A673 (cell line): ENCODE results near the gene CHMP1A.

Experiments
- EZH2 ChIP-seq: fragments of 200-600 bp; sonication (generic); IDR thresholded peaks from 2 replicates; pipeline ENCODE4 v1.6.1; 2017; ENCODE audit warnings: borderline replicate concordance, low read depth, mild to moderate bottlenecking, mixed read lengths, antibody characterized with exemption, low read length; ENCODE audit not compliant: poor library complexity, severe bottlenecking
- TF ChIP-seq, protein P1 (sequence below): fragments of 300-800, 200-600 bp; sonication (generic); conservative IDR thresholded peaks from 2 replicates; pipeline ENCODE4 v1.5.1; 2017; ENCODE audit warnings: low read depth, mild to moderate bottlenecking, antibody characterized with exemption, low read length, moderate library complexity, mixed read lengths

DNA sequence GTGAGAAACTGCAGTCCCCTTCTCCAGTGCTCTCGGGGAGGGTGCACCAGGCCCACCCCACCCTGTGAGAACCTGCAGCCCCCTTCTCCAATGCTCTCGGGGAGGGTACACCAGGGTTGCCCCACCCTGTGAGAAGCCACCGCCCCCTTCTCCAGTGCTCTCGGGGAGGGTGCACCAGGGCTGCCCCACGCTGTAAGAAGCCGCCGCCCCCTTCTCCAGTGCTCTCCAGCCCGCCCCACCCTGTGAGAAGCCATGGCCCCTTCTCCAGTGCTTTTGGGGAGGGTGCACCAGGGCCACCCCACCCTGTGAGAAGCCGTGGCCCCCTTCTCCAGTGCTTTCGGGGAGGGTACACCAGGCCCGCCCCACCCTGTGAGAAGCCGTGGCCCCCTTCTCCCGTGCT, 12.2 kb upstream of the CHMP1A start:
- TF ChIP-seq, protein P1, sequence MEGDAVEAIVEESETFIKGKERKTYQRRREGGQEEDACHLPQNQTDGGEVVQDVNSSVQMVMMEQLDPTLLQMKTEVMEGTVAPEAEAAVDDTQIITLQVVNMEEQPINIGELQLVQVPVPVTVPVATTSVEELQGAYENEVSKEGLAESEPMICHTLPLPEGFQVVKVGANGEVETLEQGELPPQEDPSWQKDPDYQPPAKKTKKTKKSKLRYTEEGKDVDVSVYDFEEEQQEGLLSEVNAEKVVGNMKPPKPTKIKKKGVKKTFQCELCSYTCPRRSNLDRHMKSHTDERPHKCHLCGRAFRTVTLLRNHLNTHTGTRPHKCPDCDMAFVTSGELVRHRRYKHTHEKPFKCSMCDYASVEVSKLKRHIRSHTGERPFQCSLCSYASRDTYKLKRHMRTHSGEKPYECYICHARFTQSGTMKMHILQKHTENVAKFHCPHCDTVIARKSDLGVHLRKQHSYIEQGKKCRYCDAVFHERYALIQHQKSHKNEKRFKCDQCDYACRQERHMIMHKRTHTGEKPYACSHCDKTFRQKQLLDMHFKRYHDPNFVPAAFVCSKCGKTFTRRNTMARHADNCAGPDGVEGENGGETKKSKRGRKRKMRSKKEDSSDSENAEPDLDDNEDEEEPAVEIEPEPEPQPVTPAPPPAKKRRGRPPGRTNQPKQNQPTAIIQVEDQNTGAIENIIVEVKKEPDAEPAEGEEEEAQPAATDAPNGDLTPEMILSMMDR, result no peak
- TF ChIP-seq EZH2, result no peak
